Stimulated activated effector memory CD8-positive, alpha-beta T cell treated with anti-CD3 and anti-CD28 coated beads, Interleukin-12 subunit alpha, Interleukin-12 subunit beta, amount 100 ng/mL, for 72 hours (primary cell): Measurements from ENCODE around the gene TOM1.
A peak's percentile ranks its signal among the peaks of the same experiment; 100 is the strongest.

Experiments
- ATAC-seq: fragments of 150-1000 bp; cut with Tn5 transposase; 2 replicates; pipeline ENCODE4 v1.10.0; 2021
- DNase-seq, 2 donors: peaks; one replicate each; pipeline ENCODE4 v3.0.0; 2021 to 2022; ENCODE audit warnings: low spot score in 2 of 2
- H3K27ac Mint-ChIP-seq: one replicate; pipeline ENCODE4 v1.8.0; 2022; ENCODE audit warnings: mild to moderate bottlenecking, mixed read lengths
- H3K36me3 Mint-ChIP-seq: one replicate; pipeline ENCODE4 v1.8.0; 2022; ENCODE audit warnings: mild to moderate bottlenecking, mixed read lengths
- H3K4me1 Mint-ChIP-seq: one replicate; pipeline ENCODE4 v1.8.0; 2022; ENCODE audit warnings: mixed read lengths
- H3K4me3 Mint-ChIP-seq: one replicate; pipeline ENCODE4 v1.8.0; 2022; ENCODE audit warnings: mild to moderate bottlenecking, mixed read lengths
- H3K9me3 Mint-ChIP-seq: one replicate; pipeline ENCODE4 v1.8.0; 2022; ENCODE audit warnings: mixed read lengths

Gene TOM1

DNA sequence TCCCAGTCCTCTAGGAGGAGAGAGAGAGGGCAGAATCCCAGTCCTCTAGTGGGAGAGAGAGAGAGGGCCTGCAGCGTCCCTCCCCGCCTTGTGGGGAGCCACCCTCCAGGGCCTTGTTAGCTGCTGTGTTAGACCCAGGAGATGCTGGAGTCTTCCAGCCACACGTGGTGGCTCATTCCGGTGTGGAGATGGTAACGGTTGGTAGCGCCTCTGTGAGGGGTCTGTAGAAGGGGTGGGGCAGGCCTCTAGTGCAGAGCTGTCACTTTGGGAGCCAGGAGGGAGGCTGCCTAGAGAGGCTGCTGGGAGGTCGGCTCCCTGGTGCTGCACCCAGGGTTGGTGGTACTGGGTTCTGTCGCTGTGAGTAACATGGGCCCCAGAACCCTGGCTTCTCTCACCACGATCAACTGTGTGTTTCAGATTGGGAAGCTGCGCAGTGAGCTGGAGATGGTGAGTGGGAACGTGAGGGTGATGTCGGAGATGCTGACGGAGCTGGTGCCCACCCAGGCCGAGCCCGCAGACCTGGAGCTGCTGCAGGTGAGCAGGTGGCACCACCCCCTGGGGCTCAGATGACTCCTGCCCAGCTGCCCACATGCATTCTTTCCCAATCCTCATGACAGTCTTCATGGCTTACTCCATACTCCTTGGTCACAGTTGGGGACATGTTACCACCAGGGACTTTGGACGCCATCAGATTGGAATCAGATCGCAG lies 27.3 kb downstream of the TOM1 start:
- no peak for DNase-seq
- no peak for ATAC-seq
- Mint-ChIP-seq H3K9me3 (no peaks in the 10 kb centered on the region), H3K4me1 (peaks cover 20% of the 10 kb centered on the region), H3K4me3 (no peak overlapping the region), H3K27ac (peak overlapping the region; percentile 20), H3K36me3 (peaks cover 62% of the 10 kb centered on the region)

- H3K4me1 Mint-ChIP-seq = peaks cover 20% of the 10 kb centered on the region
- H3K36me3 Mint-ChIP-seq = peaks cover 59% of the 10 kb centered on the region
These were observed 28.2 kb downstream of the TOM1 start for GRCh38 chr22:35327690-35328471.

GRCh38 chr22:35328472-35328885 lies 28.8 kb downstream of the TOM1 start:
- DNase-seq (no peak), ATAC-seq (no peak)
- Mint-ChIP-seq H3K4me3 (no peak overlapping the region), H3K36me3 (peaks cover 53% of the 10 kb centered on the region), H3K9me3 (no peaks in the 10 kb centered on the region), H3K27ac (no peak overlapping the region), H3K4me1 (peaks cover 20% of the 10 kb centered on the region)

More at GRCh38 chr22:35327690-35328471, 28.2 kb downstream of the TOM1 start:
- no peaks in the 10 kb centered on the region for H3K9me3 Mint-ChIP-seq
- no peak for DNase-seq
- no peak overlapping the region for H3K4me3 Mint-ChIP-seq
- ATAC-seq = no peak
- no peak overlapping the region for H3K27ac Mint-ChIP-seq

- Mint-ChIP-seq H3K9me3 (no peaks in the 10 kb centered on the region), H3K4me3 (no peak overlapping the region), H3K27ac (no peak overlapping the region), H3K36me3 (peaks cover 52% of the 10 kb centered on the region), H3K4me1 (peaks cover 26% of the 10 kb centered on the region)
- ATAC-seq (peak; percentile 23), DNase-seq (no peak)
These were observed 29.6 kb downstream of the TOM1 start for GRCh38 chr22:35329114-35329847.

- Mint-ChIP-seq H3K4me1 (peaks cover 28% of the 10 kb centered on the region), H3K27ac (peak overlapping the region; percentile 85), H3K9me3 (no peaks in the 10 kb centered on the region), H3K4me3 (peak overlapping the region; percentile 56), H3K36me3 (peaks cover 41% of the 10 kb centered on the region)
- peak; percentile 65 for ATAC-seq
- no peak for DNase-seq
These were observed 30.7 kb downstream of the TOM1 start for GRCh38 chr22:35330258-35330861.

- H3K27ac Mint-ChIP-seq = no peak overlapping the region
- H3K4me3 Mint-ChIP-seq = no peak overlapping the region
- no peak for DNase-seq
- peaks cover 24% of the 10 kb centered on the region for H3K36me3 Mint-ChIP-seq
- H3K4me1 Mint-ChIP-seq = peaks cover 22% of the 10 kb centered on the region
- H3K9me3 Mint-ChIP-seq = no peaks in the 10 kb centered on the region
- ATAC-seq = no peak
These were observed 32.6 kb downstream of the TOM1 start for GRCh38 chr22:35332278-35332677.

- Mint-ChIP-seq H3K36me3 (peaks cover 23% of the 10 kb centered on the region), H3K9me3 (no peaks in the 10 kb centered on the region), H3K27ac (no peak overlapping the region), H3K4me3 (no peak overlapping the region), H3K4me1 (peaks cover 26% of the 10 kb centered on the region)
- ATAC-seq = no peak
- DNase-seq = no peak
These were observed 33.5 kb downstream of the TOM1 start for GRCh38 chr22:35333220-35333619.

DNA sequence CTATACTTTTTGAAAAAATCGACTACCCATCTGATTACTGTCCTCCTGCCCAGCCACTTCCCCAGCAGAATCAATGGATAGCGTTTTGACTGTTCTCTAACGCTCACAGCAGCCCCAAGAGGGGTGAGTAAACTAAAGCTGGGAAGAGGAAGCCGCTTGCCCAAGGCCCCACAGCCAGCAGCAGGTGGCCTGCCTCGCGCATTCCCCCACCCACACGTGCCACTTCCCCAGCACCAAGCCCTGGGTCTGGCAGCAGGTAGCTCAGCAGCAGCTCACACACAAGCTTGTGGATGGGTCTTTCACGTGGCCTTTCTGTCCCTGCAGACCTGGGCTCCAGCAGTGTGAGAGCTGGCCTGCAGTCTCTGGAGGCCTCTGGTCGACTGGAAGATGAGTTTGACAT lies 34.3 kb downstream of the TOM1 start:
- Mint-ChIP-seq H3K4me1 (peaks cover 23% of the 10 kb centered on the region), H3K9me3 (no peaks in the 10 kb centered on the region), H3K4me3 (no peak overlapping the region), H3K27ac (peak overlapping the region; percentile 81), H3K36me3 (peaks cover 29% of the 10 kb centered on the region)
- DNase-seq (no peak), ATAC-seq (peak; percentile 40)

- H3K27ac Mint-ChIP-seq = no peak overlapping the region
- H3K36me3 Mint-ChIP-seq = peaks cover 39% of the 10 kb centered on the region
- H3K9me3 Mint-ChIP-seq = no peaks in the 10 kb centered on the region
- peaks cover 17% of the 10 kb centered on the region for H3K4me1 Mint-ChIP-seq
- ATAC-seq = no peak
- H3K4me3 Mint-ChIP-seq = no peak overlapping the region
- no peak for DNase-seq
These were observed 35.8 kb downstream of the TOM1 start for GRCh38 chr22:35335468-35335867.

GRCh38 chr22:35335936-35336781 lies 36.5 kb downstream of the TOM1 start:
- H3K9me3 Mint-ChIP-seq = no peaks in the 10 kb centered on the region

GRCh38 chr22:35337932-35338331 lies 38.2 kb downstream of the TOM1 start:
- peak; percentile 33 for ATAC-seq
- no peak overlapping the region for H3K4me3 Mint-ChIP-seq
- no peaks in the 10 kb centered on the region for H3K9me3 Mint-ChIP-seq
- DNase-seq = no peak
- peaks cover 13% of the 10 kb centered on the region for H3K4me1 Mint-ChIP-seq
- H3K36me3 Mint-ChIP-seq = peaks cover 34% of the 10 kb centered on the region
- H3K27ac Mint-ChIP-seq = no peak overlapping the region

More at GRCh38 chr22:35335936-35336781, 36.5 kb downstream of the TOM1 start:
- H3K27ac Mint-ChIP-seq = no peak overlapping the region
- peaks cover 39% of the 10 kb centered on the region for H3K36me3 Mint-ChIP-seq
- DNase-seq = no peak
- no peak overlapping the region for H3K4me3 Mint-ChIP-seq
- ATAC-seq = peak; percentile 6
- peaks cover 13% of the 10 kb centered on the region for H3K4me1 Mint-ChIP-seq

DNA sequence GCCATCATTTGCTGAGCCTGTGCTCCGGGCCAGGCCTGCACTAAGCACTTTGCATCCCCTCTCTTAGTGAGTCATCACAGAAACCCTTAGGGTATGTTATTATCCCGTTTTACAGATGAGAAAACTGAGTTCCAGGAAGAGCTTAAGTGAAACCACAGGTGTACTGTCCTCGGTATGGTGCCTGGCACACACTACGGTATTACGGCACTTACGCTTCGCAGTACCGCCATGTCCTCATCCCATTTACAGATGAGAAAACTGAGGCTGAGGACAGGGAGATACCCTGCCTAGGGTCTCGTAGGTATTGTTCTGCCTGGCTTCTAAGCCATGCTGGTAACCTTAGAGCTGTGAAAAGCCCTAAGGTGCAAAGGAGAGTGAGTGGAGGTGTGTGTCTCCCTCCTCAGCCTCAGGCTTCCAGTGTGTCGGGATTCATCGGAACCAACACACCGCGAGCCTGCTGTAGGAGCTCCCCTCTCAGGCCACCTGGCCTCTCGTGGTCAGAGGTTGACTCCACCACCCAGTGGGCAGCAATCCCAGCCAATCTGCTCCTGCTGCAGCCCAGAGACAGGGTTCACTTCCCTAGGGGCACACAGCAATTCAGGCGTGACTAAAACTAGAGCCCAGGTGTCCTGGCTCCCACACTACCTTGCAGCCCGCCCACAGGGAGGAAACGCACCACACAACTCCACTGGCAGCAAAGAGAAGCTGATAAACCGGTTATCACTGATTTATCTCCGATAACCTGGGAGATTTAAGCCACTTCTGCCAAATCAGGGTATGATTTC lies 41.6 kb downstream of the TOM1 start:
- Mint-ChIP-seq H3K9me3 (no peaks in the 10 kb centered on the region), H3K4me3 (no peak overlapping the region), H3K4me1 (peaks cover 5% of the 10 kb centered on the region), H3K27ac (no peak overlapping the region), H3K36me3 (peaks cover 27% of the 10 kb centered on the region)
- ATAC-seq = no peak
- no peak for DNase-seq

DNA sequence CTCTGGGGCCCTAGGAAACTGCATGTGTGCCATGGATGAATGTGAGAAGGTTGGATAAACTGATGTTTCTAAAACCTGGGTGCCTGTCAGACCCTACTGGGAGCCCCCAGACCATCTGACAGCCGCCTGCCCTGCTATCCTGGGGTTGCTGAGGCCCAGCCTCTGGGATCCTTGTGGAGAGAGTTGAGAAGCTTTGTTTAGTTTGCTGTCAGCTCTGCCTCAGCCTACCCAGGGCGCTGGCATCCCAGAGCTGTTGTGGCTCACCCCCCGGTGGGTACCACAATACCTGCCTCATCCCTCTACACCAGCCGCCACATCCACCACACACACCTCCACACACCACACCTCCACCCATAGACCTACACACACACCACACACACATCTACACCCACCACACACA lies 42.7 kb downstream of the TOM1 start:
- no peak overlapping the region for H3K4me3 Mint-ChIP-seq
- no peaks in the 10 kb centered on the region for H3K9me3 Mint-ChIP-seq
- peaks cover 5% of the 10 kb centered on the region for H3K4me1 Mint-ChIP-seq
- ATAC-seq = no peak
- no peak for DNase-seq
- H3K36me3 Mint-ChIP-seq = peaks cover 27% of the 10 kb centered on the region
- no peak overlapping the region for H3K27ac Mint-ChIP-seq
